ENCODE results near the gene SGCD.

GRCh38 chr5:156640691-156641241 lies 313.8 kb downstream of the SGCD start:
- TF ChIP-seq EZH2 (IDR thresholded peaks at IDR 0.05; ENCODE audit: insufficient read depth, poor library complexity, severe bottlenecking): no peak
- TF ChIP-seq EZH2phosphoT487 (IDR thresholded peaks at IDR 0.05; ENCODE audit: insufficient read depth, low read depth): peak; percentile 85

Data from GM23248 (cell line).